Liver (tissue), 9 donors: Measurements from ENCODE around the gene SYNPR. TPM values are rescaled to one million over a fixed set of nuclear protein-coding genes. Genes with fewer than 3 reads are reported as not detected.
A peak's percentile ranks its signal among the peaks of the same experiment; 100 is the strongest.

Source experiments
- DNase-seq: peaks from one replicate; pipeline ENCODE4 v3.0.0-alpha.2; 2017; ENCODE audit warnings: low spot score
- H3K27ac ChIP-seq, 2 donors: one replicate each; pipeline ENCODE4 v1.7.0; 2013; ENCODE audit warnings: inconsistent platforms in 2 of 2, low read length in 2 of 2, control low read depth in 1 of 2, low read depth in 1 of 2, mild to moderate bottlenecking in 1 of 2
- H3K27me3 ChIP-seq, 4 donors: one replicate each; pipeline versions ENCODE4 v1.6.1 to v1.7.0; 2013; ENCODE audit warnings: low read length in 3 of 4, inconsistent platforms in 1 of 4, mild to moderate bottlenecking in 1 of 4, moderate library complexity in 1 of 4; ENCODE audit not compliant: control insufficient read depth in 4 of 4, insufficient read depth in 4 of 4
- H3K36me3 ChIP-seq, 4 donors: one replicate each; pipeline versions ENCODE4 v1.6.1 to v1.7.0; 2013; ENCODE audit warnings: low read length in 3 of 4, mild to moderate bottlenecking in 3 of 4, low read depth in 1 of 4, moderate library complexity in 1 of 4; ENCODE audit not compliant: control insufficient read depth in 4 of 4, insufficient read depth in 3 of 4
- H3K4me1 ChIP-seq, 4 donors: one replicate each; pipeline versions ENCODE4 v1.6.1 to v1.7.0; 2013; ENCODE audit warnings: low read length in 3 of 4, mild to moderate bottlenecking in 3 of 4, moderate library complexity in 1 of 4; ENCODE audit not compliant: control insufficient read depth in 4 of 4, insufficient read depth in 4 of 4
- H3K4me3 ChIP-seq, 3 donors: one replicate each; pipeline versions ENCODE4 v1.6.1 to v1.7.0; 2013; ENCODE audit warnings: low read length in 3 of 3, control low read depth in 1 of 3, low read depth in 1 of 3, mild to moderate bottlenecking in 1 of 3
- H3K9ac ChIP-seq, 2 donors: one replicate each; pipeline ENCODE4 v1.7.0; 2013; ENCODE audit warnings: low read length in 2 of 2, mild to moderate bottlenecking in 2 of 2, moderate library complexity in 2 of 2, control low read depth in 1 of 2, low read depth in 1 of 2
- H3K9me3 ChIP-seq, 4 donors: one replicate each; pipeline versions ENCODE4 v1.6.1 to v1.7.0; 2013; ENCODE audit warnings: low read length in 3 of 4; ENCODE audit not compliant: control insufficient read depth in 4 of 4
- EGR1 ChIP-seq, 2 donors: IDR thresholded peaks; 2 replicates each; pipeline ENCODE4 v1.6.1; 2016 to 2018; ENCODE audit warnings: antibody characterized with exemption in 2 of 2, low read depth in 2 of 2
- FOXA1 ChIP-seq: IDR thresholded peaks from 2 replicates; pipeline ENCODE4 v1.6.1; 2016; ENCODE audit warnings: antibody characterized with exemption
- FOXA2 ChIP-seq: IDR thresholded peaks from 2 replicates; pipeline ENCODE4 v1.6.1; 2016; ENCODE audit warnings: antibody characterized with exemption
- HNF4A ChIP-seq, 2 donors: conservative IDR thresholded peaks; 2 replicates each; pipeline ENCODE4 v1.6.1; 2016; ENCODE audit warnings: antibody characterized with exemption in 2 of 2, mild to moderate bottlenecking in 2 of 2
- JUND ChIP-seq, 2 donors: IDR thresholded peaks; 2 replicates each; pipeline ENCODE4 v1.6.1; 2016; ENCODE audit warnings: antibody characterized with exemption in 2 of 2
- NR2F2 ChIP-seq: IDR thresholded peaks from 2 replicates; pipeline ENCODE4 v1.6.1; 2016; ENCODE audit warnings: antibody characterized with exemption
- RAD21 ChIP-seq, 2 donors: IDR thresholded peaks; 2 replicates each; pipeline ENCODE4 v1.6.1; 2016; ENCODE audit warnings: antibody characterized with exemption in 2 of 2, mild to moderate bottlenecking in 2 of 2
- RXRA ChIP-seq, 2 donors: IDR thresholded peaks; 2 replicates each; pipeline ENCODE4 v1.6.1; 2017 to 2018; ENCODE audit warnings: antibody characterized with exemption in 2 of 2, mild to moderate bottlenecking in 1 of 2
- SP1 ChIP-seq: IDR thresholded peaks from 2 replicates; pipeline ENCODE4 v1.6.1; 2018; ENCODE audit warnings: antibody characterized with exemption, mild to moderate bottlenecking
- TAF1 ChIP-seq: conservative IDR thresholded peaks from 2 replicates; pipeline ENCODE4 v1.6.1; 2016; ENCODE audit warnings: antibody characterized with exemption, mild to moderate bottlenecking
- YY1 ChIP-seq: IDR thresholded peaks from 2 replicates; pipeline ENCODE4 v1.6.1; 2016; ENCODE audit warnings: antibody characterized with exemption, mild to moderate bottlenecking
- WGBS: extraction: QIAGEN DNeasy Blood & Tissue Kit; methylation state at CpG from one replicate; pipeline ENCODE4 v1.1.7; 2013; 5-methylcytosine and 5-hydroxymethylcytosine counted together
- polyA plus RNA-seq, 2 donors: library from polyadenylated mRNA; stranded (reverse) in 1 of 2; unstranded in 1 of 2; fragments of 200-250 nt in 1 of 2; fragments of >200 nt in 1 of 2; fragmentation: Nextera tagmentation in 1 of 2; extraction: Ambion mirVana in 1 of 2; gene quantifications; one replicate each; pipeline versions ENCODE4 v1.2.1 to v1.2.3, GENCODE V29; 2013 to 2015
- total RNA-seq, 2 donors: library from RNA; depleted of rRNA; stranded (reverse); fragments of >200 nt; gene quantifications; one replicate each; pipeline ENCODE4 v1.2.3, GENCODE V29; 2014
- TF ChIP-seq, protein P1 (sequence below): fragments of 150-350 bp; IDR thresholded peaks from 2 replicates; pipeline ENCODE4 v1.5.1; 2017; ENCODE audit warnings: improper control_type of control experiment, low read depth, low read length; ENCODE audit not compliant: missing input control
- TF ChIP-seq, protein P2 (sequence below): IDR thresholded peaks from 2 replicates; pipeline ENCODE4 v1.6.1; 2016; ENCODE audit warnings: antibody characterized with exemption
- TF ChIP-seq, protein P3 (sequence below): IDR thresholded peaks from 2 replicates; pipeline ENCODE4 v1.6.1; 2016; ENCODE audit warnings: antibody characterized with exemption
- TF ChIP-seq, protein P4 (sequence below): IDR thresholded peaks from 2 replicates; pipeline ENCODE4 v1.6.1; 2016; ENCODE audit warnings: antibody characterized with exemption
- donor health status: healthy.
- donor health status: healthy.
- donor health status: healthy.
- donor health status: healthy.
- donor health status: healthy.

SYNPR gene
- total and polyA plus RNA-seq, 4 donors, result not detected

DNA sequence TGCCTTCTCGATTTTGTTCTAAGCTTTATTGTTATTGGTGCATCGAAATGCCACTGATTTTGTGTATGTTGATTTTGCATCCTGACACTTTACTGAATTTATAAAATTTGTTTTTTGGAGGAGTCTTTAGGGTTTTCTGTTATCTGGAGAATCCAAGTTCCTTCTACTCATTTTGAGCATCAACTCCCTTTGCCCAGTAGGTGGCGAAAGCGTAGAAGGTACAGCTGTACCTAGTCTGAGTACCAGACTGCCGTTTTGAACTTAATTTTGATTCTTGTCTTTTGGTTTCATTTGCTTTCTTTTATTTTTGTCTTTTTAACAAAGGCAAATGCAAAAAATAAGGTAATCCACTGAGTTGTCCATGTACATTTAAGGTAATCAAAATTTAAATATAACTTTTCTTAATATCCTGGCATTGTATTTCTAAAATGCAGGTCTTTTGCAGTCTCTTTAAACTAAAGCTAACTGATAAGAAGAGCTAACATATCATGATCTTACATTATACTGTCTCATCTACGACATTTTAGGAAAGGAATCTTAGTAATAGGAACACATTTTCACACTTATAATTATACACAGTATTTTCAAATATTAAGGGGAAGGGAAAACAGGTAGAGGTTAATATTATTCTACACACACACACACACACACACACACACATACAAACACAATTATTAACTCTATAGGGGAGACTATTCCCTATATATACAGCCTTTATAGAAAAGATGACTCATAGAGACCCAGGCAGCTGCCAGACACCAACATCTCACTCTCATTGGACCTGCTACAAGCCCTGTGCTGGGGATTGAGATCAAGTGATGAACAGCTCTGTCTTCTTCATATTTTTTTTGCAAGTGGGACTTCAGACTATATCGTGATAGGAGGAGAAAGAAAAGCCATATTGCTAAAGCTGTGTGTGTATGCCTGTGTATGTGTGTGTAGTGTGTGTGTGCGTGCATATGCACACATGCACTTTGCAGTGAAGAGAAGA is 71.8 kb downstream of the SYNPR start:
- Histone ChIP-seq H3K27ac (no peak overlapping the region), H3K27me3 (peaks cover 0 to 10% (median 0%) of the 10 kb centered on the region in 4 donors), H3K36me3 (no peaks in the 10 kb centered on the region), H3K9me3 (no peaks in the 10 kb centered on the region), H3K4me1 (no peaks in the 10 kb centered on the region), H3K4me3 (no peak overlapping the region), H3K9ac (no peak overlapping the region)
- 19% methylated on average over 8 of the region's 8 CpGs for WGBS
- TF ChIP-seq, protein P1, sequence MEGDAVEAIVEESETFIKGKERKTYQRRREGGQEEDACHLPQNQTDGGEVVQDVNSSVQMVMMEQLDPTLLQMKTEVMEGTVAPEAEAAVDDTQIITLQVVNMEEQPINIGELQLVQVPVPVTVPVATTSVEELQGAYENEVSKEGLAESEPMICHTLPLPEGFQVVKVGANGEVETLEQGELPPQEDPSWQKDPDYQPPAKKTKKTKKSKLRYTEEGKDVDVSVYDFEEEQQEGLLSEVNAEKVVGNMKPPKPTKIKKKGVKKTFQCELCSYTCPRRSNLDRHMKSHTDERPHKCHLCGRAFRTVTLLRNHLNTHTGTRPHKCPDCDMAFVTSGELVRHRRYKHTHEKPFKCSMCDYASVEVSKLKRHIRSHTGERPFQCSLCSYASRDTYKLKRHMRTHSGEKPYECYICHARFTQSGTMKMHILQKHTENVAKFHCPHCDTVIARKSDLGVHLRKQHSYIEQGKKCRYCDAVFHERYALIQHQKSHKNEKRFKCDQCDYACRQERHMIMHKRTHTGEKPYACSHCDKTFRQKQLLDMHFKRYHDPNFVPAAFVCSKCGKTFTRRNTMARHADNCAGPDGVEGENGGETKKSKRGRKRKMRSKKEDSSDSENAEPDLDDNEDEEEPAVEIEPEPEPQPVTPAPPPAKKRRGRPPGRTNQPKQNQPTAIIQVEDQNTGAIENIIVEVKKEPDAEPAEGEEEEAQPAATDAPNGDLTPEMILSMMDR, result peak; percentile 65
- TF ChIP-seq RAD21 (IDR thresholded peaks at IDR 0.05), result peak; percentile 77 to 86
- TF ChIP-seq, protein P2, sequence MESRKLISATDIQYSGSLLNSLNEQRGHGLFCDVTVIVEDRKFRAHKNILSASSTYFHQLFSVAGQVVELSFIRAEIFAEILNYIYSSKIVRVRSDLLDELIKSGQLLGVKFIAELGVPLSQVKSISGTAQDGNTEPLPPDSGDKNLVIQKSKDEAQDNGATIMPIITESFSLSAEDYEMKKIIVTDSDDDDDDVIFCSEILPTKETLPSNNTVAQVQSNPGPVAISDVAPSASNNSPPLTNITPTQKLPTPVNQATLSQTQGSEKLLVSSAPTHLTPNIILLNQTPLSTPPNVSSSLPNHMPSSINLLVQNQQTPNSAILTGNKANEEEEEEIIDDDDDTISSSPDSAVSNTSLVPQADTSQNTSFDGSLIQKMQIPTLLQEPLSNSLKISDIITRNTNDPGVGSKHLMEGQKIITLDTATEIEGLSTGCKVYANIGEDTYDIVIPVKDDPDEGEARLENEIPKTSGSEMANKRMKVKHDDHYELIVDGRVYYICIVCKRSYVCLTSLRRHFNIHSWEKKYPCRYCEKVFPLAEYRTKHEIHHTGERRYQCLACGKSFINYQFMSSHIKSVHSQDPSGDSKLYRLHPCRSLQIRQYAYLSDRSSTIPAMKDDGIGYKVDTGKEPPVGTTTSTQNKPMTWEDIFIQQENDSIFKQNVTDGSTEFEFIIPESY, result no peak
- TF ChIP-seq NR2F2, result no peak
- no peak for DNase-seq

DNA sequence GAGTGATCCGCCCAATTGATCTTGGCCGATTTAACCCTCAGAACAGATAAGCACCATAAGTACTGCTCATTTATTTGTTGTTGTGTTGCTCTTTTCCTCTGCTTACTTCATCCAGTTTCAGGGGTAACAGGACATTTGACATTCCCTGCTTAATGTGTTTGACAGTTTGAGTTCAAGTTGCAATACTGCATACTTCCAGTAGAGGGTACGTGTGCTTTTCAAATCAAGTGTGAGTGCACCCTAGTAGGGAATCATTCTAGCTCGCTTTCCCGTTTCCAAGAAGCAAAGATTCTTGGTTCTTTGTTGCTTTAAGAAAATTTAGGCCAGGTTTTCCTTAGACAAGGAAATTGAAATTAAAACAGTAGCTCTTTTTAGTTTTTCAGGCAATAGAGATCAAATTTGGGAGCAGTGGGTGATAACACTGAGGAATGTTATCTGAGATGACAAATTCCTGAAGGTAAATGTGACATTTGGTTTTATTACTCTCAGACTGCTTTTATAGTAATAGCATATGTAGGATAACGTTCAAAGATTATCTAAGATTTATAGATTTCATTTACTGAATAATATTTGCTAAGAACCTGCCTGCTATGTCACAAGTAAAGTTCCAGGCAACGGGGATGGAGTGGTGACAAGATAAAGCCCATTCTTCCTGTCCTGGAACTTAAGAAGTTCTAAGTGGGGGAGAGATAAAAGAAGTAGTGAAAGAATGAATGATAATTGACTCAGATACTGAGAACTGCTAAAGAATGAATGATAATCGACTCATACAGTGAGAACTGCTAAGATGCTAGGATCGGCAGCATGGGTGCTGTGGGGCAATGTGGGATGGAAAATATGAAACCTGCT is 73.3 kb downstream of the SYNPR start:
- Histone ChIP-seq H3K4me1 (no peaks in the 10 kb centered on the region), H3K36me3 (no peaks in the 10 kb centered on the region), H3K9me3 (no peaks in the 10 kb centered on the region), H3K9ac (no peak overlapping the region), H3K27me3 (peaks cover 0 to 4% (median 0%) of the 10 kb centered on the region in 4 donors), H3K27ac (no peak overlapping the region), H3K4me3 (no peak overlapping the region)
- 27% methylated on average over 9 of the region's 9 CpGs for WGBS
- no peak for TF ChIP-seq NR2F2
- TF ChIP-seq, protein P1, result peak; percentile 78
- TF ChIP-seq RAD21 (IDR thresholded peaks at IDR 0.05), result peak; percentile 80 to 91
- TF ChIP-seq EGR1 (IDR thresholded peaks at IDR 0.05; ENCODE audit: low read depth in 2 of 2), result no peak
- DNase-seq, result no peak

DNA sequence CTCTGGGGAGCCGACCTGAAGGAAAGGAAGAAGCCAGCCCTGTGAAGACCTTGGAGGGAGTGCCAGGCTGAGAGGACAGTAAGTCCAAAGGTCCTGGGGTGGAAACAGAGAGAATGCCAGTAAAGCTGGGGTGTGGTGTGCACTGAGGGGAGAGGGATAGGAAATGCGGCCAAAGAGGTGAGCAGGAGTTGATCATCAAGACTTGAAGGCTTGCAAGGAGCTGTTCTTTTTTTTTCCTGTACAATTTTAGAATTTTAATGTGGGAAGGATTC is 73.8 kb downstream of the SYNPR start:
- Histone ChIP-seq H3K4me1 (no peaks in the 10 kb centered on the region), H3K9me3 (no peaks in the 10 kb centered on the region), H3K9ac (no peak overlapping the region), H3K27me3 (peaks cover 0 to 4% (median 0%) of the 10 kb centered on the region in 4 donors), H3K4me3 (no peak overlapping the region), H3K36me3 (no peaks in the 10 kb centered on the region), H3K27ac (no peak overlapping the region)
- 42% methylated on average over 2 of the region's 2 CpGs for WGBS
- no peak for DNase-seq
- TF ChIP-seq EGR1 (IDR thresholded peaks at IDR 0.05; ENCODE audit: low read depth in 2 of 2) (no peak), HNF4A (conservative IDR thresholded peaks at IDR 0.05) (no peak), JUND (IDR thresholded peaks at IDR 0.05) (no peak), FOXA2 (no peak), SP1 (no peak), RXRA (IDR thresholded peaks at IDR 0.05) (no peak), NR2F2 (no peak), TAF1 (no peak), RAD21 (IDR thresholded peaks at IDR 0.05) (no peak), YY1 (no peak), FOXA1 (no peak)
- TF ChIP-seq, protein P3, sequence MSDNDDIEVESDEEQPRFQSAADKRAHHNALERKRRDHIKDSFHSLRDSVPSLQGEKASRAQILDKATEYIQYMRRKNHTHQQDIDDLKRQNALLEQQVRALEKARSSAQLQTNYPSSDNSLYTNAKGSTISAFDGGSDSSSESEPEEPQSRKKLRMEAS, result no peak
- TF ChIP-seq, protein P4, sequence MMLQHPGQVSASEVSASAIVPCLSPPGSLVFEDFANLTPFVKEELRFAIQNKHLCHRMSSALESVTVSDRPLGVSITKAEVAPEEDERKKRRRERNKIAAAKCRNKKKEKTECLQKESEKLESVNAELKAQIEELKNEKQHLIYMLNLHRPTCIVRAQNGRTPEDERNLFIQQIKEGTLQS, result no peak
- TF ChIP-seq, protein P1, result no peak
